Heart left ventricle (tissue), 13 donors: ENCODE results near the gene SLC16A8.

ENCODE experiments used
- POLR2A ChIP-seq, 2 donors: fragments of 450-650 bp; IDR thresholded peaks; one replicate each; pipeline ENCODE4 v1.6.1; 2017; ENCODE audit warnings: antibody characterized with exemption in 2 of 2, mild to moderate bottlenecking in 2 of 2, moderate library complexity in 2 of 2
- TF ChIP-seq, protein P1 (sequence below), 12 donors: fragments of 200-600 bp; sonication (generic) in 4 of 12; IDR thresholded peaks; one replicate each; pipeline versions ENCODE4 v1.5.0 to v1.8.0; 2018 to 2022; ENCODE audit warnings: antibody characterized with exemption in 12 of 12, mild to moderate bottlenecking in 5 of 12
- donor health status: ischemic (EF 13 %, LVEDD 7.1; RV severe dilation, severe dysfunction).
- donor health status: DM: no; HTN: yes; CAD: no.
- donor health status: DM: no; HTN: no; CAD: no.
- donor health status: ischemic (EF 25% LVEDD 6.9; RV normal size, moderate dysfunction).
- donor health status: ischemic (EF 25% LVEDD 5.7; RV mildly dilated, moderate dysfunction).
- donor health status: ischemic (EF 35%, LVEDD 5.7; RV mildly dilated, moderate dysfunction).
- donor health status: nonischemic (EF 11% LVEDD 7.7; RV severe dilation, severe dysfunction).
- donor health status: DM: yes; HTN: yes; CAD: no.
- donor health status: PGD.
- donor health status: ischemic (EF 29% LVEDD 5.4; RV normal size, mild dysfunction).
- donor health status: nonischemic (EF 23%, LVEDD 6.1; RV moderate dilation, normal function).

DNA sequence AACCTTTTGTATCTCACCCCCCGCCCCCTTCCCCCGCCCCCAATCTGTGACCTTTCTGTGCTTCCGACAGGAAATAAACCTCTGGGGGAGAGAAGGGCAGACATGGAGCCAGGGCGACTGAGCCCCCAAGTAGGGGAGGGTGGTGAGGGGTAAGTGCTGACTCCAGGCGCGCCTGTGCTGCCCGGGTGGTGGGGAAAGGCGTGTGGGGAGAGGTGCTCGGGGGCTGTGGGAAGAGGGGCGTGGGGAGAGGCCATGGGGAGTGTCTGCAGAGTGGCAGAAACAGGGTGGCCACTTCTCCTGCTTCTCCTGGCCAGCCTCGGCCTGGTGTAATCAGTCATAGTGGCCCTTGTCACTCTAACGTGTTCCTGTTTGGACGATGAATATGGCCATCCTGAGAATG is 8.0 kb downstream of the SLC16A8 start:
- no peak for TF ChIP-seq POLR2A (IDR thresholded peaks at IDR 0.05)
- TF ChIP-seq, protein P1, sequence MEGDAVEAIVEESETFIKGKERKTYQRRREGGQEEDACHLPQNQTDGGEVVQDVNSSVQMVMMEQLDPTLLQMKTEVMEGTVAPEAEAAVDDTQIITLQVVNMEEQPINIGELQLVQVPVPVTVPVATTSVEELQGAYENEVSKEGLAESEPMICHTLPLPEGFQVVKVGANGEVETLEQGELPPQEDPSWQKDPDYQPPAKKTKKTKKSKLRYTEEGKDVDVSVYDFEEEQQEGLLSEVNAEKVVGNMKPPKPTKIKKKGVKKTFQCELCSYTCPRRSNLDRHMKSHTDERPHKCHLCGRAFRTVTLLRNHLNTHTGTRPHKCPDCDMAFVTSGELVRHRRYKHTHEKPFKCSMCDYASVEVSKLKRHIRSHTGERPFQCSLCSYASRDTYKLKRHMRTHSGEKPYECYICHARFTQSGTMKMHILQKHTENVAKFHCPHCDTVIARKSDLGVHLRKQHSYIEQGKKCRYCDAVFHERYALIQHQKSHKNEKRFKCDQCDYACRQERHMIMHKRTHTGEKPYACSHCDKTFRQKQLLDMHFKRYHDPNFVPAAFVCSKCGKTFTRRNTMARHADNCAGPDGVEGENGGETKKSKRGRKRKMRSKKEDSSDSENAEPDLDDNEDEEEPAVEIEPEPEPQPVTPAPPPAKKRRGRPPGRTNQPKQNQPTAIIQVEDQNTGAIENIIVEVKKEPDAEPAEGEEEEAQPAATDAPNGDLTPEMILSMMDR (IDR thresholded peaks at IDR 0.05) = no peak
